ENCODE results near the gene ZC3H10. TPM values are rescaled to one million over a fixed set of nuclear protein-coding genes. Genes with fewer than 3 reads are reported as not detected.
A peak's percentile ranks its signal among the peaks of the same experiment; 100 is the strongest.

The ZC3H10 gene
- total and polyA plus RNA-seq, 2 of the 13 experiments (the other 11 are each of a cell fraction or from before 2014, with no cell fraction given) = 0.70 to 2.3 TPM

GRCh38 chr12:56081393-56082347, 36.4 kb upstream of the ZC3H10 start (continued):
- no peak for TF ChIP-seq U2AF1 (optimal IDR thresholded peaks at IDR 0.05; ENCODE audit: low read depth, low read length)
- TF ChIP-seq, protein P1, sequence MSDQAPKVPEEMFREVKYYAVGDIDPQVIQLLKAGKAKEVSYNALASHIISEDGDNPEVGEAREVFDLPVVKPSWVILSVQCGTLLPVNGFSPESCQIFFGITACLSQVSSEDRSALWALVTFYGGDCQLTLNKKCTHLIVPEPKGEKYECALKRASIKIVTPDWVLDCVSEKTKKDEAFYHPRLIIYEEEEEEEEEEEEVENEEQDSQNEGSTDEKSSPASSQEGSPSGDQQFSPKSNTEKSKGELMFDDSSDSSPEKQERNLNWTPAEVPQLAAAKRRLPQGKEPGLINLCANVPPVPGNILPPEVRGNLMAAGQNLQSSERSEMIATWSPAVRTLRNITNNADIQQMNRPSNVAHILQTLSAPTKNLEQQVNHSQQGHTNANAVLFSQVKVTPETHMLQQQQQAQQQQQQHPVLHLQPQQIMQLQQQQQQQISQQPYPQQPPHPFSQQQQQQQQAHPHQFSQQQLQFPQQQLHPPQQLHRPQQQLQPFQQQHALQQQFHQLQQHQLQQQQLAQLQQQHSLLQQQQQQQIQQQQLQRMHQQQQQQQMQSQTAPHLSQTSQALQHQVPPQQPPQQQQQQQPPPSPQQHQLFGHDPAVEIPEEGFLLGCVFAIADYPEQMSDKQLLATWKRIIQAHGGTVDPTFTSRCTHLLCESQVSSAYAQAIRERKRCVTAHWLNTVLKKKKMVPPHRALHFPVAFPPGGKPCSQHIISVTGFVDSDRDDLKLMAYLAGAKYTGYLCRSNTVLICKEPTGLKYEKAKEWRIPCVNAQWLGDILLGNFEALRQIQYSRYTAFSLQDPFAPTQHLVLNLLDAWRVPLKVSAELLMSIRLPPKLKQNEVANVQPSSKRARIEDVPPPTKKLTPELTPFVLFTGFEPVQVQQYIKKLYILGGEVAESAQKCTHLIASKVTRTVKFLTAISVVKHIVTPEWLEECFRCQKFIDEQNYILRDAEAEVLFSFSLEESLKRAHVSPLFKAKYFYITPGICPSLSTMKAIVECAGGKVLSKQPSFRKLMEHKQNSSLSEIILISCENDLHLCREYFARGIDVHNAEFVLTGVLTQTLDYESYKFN (CRISPR knock-in tag; conservative IDR thresholded peaks at IDR 0.05) = peak; percentile 100
- peak; percentile 85 for TF ChIP-seq FOSL2 (CRISPR knock-in tag; IDR thresholded peaks at IDR 0.05)
- no peak; the same call in 1 of the 2 replicates for TF ChIP-seq ZNF563 (CRISPR knock-in tag; IDR thresholded peaks at IDR 0.05)
- 0 out of 2 replicates have a peak, but pooled peaks have one; percentile 23 for TF ChIP-seq ZKSCAN1 (IDR thresholded peaks at IDR 0.05; ENCODE audit: low read length)
- TF ChIP-seq ZNF782 (CRISPR knock-in tag; IDR thresholded peaks at IDR 0.05; ENCODE audit: borderline replicate concordance) = peak; percentile 83; the same call in 1 of the 2 replicates
- TF ChIP-seq ZNF644 (CRISPR knock-in tag; IDR thresholded peaks at IDR 0.05; ENCODE audit: low read depth) = peak; percentile 91
- TF ChIP-seq NFE2L2 (IDR thresholded peaks at IDR 0.05; ENCODE audit: low read length) = no peak
- TF ChIP-seq NAIF1 (CRISPR knock-in tag; IDR thresholded peaks at IDR 0.05; ENCODE audit: borderline replicate concordance) = no peak
- peak; percentile 92 for TF ChIP-seq ZNF44 (CRISPR knock-in tag; IDR thresholded peaks at IDR 0.05)
- TF ChIP-seq HNRNPK (IDR thresholded peaks at IDR 0.05; ENCODE audit: low read depth, low read length, poor library complexity, severe bottlenecking) = no peak
- peak; percentile 100 for TF ChIP-seq FOXO1 (CRISPR knock-in tag; IDR thresholded peaks at IDR 0.05)
- TF ChIP-seq, protein P2, sequence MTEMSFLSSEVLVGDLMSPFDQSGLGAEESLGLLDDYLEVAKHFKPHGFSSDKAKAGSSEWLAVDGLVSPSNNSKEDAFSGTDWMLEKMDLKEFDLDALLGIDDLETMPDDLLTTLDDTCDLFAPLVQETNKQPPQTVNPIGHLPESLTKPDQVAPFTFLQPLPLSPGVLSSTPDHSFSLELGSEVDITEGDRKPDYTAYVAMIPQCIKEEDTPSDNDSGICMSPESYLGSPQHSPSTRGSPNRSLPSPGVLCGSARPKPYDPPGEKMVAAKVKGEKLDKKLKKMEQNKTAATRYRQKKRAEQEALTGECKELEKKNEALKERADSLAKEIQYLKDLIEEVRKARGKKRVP (CRISPR knock-in tag; IDR thresholded peaks at IDR 0.05) = peak in 1 of 2 experiments; percentile 88; a peak in 2 of 4 replicates
- TF ChIP-seq, protein P3, sequence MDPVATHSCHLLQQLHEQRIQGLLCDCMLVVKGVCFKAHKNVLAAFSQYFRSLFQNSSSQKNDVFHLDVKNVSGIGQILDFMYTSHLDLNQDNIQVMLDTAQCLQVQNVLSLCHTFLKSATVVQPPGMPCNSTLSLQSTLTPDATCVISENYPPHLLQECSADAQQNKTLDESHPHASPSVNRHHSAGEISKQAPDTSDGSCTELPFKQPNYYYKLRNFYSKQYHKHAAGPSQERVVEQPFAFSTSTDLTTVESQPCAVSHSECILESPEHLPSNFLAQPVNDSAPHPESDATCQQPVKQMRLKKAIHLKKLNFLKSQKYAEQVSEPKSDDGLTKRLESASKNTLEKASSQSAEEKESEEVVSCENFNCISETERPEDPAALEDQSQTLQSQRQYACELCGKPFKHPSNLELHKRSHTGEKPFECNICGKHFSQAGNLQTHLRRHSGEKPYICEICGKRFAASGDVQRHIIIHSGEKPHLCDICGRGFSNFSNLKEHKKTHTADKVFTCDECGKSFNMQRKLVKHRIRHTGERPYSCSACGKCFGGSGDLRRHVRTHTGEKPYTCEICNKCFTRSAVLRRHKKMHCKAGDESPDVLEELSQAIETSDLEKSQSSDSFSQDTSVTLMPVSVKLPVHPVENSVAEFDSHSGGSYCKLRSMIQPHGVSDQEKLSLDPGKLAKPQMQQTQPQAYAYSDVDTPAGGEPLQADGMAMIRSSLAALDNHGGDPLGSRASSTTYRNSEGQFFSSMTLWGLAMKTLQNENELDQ (CRISPR knock-in tag; IDR thresholded peaks at IDR 0.05; ENCODE audit: borderline replicate concordance) = peak; percentile 66; the same call in 1 of the 2 replicates
- no peak for TF ChIP-seq ZFP82 (CRISPR knock-in tag; IDR thresholded peaks at IDR 0.05; ENCODE audit: borderline replicate concordance)
- no peak for TF ChIP-seq DZIP1 (CRISPR knock-in tag; IDR thresholded peaks at IDR 0.05)
- peak; percentile 83 for TF ChIP-seq ZFX (CRISPR knock-in tag; IDR thresholded peaks at IDR 0.05; ENCODE audit: low read depth)

All from HepG2 (cell line).